Measurements from ENCODE around the gene IFITM1.
A peak's percentile ranks its signal among the peaks of the same experiment; 100 is the strongest.

Gene IFITM1

DNA sequence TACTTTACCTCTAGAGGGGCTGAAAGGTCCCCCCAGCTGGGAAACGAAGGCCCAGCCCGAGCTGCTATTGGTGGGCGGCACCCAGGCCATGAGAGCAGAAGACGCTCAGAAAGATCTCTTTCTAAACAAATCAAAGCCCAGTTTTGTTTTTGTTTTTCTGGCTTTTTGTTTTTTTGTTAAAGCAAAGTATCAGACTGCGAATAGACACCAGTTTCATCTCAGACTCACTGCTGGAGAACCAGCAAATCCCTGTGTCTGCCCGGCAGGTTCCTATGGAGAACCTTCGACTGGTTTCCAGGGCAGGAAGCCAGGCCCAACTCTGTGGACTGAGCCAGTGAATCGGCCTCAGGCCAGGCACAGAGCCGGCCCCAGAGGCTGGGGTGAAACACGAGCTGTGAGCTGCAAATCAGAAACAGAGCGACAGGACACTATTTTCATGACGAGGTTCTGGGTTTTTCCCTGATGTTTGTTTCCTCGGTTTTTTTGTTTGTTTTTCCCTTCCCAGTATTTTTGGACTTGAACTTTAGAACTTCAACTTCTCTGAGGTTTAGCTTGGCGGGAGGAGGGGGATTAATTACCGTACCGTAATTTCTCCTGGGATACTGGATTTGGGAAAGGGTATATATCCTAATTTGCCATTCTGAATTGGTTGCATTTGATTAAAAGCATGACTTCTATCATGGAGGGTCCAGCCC lies 39.5 kb downstream of the IFITM1 start:
- TF ChIP-seq FOXM1 (IDR thresholded peaks at IDR 0.05; ENCODE audit: borderline replicate concordance, low read depth) = no peak
- no peak for TF ChIP-seq CEBPB (IDR thresholded peaks at IDR 0.05)
- TF ChIP-seq REST (IDR thresholded peaks at IDR 0.05; ENCODE audit: low read depth) = no peak
- peak; percentile 66 for TF ChIP-seq NFIC (IDR thresholded peaks at IDR 0.05)
- TF ChIP-seq TAF1 (IDR thresholded peaks at IDR 0.05; ENCODE audit: low read depth) = no peak
- no peak for TF ChIP-seq CREB1 (IDR thresholded peaks at IDR 0.05; ENCODE audit: low read depth)
- TF ChIP-seq MAX (IDR thresholded peaks at IDR 0.05) = peak; percentile 77
- TF ChIP-seq EGR1 (IDR thresholded peaks at IDR 0.05) = no peak

DNA sequence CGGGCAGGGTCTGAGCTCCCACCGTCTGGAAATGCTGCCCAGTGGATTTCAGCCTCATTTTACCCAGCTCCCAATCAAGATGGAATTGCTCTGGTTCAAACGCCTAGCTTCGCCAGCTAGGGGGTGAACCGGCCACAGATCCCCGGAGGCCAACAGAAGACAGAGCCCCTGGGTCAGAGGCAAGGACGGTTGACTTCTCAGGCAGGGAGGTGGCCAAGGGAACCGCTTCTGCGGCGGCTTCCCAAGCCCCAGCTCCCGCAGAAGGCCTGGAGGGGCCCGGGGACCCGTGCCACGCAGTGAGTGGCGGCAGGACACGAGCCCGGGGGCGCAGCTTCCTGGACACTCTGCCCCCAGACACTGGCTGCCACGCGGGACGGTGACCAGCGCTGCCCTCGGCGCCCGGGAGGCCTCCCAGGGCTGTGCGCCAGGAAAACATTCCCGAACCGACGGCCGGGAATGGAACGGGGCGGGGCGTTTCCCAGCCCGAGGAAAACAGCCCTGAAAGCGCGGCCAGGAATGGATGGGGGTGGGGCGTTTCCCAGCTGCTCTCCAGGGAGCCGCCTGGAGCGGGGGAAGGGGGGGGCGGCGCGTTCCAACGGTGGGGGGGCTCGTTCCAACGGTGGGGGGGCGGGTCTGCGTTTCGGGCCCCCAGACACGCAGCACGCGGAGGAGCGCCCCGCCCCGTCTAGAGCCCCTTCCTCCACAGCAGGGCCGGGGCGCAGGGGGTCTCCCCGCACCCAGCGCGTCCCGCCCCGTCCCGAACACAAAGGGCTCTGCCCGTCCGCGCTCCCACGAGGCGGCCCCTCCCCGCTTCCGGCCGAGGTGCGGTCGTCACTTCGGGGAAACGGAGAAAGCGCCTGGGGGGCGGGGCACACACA lies 42.0 kb downstream of the IFITM1 start:
- TF ChIP-seq MAX (IDR thresholded peaks at IDR 0.05) (peak; percentile 68; the same call in 1 of the 2 replicates), TAF1 (IDR thresholded peaks at IDR 0.05; ENCODE audit: low read depth) (peak; percentile 45; the same call in 1 of the 2 replicates), NFIC (IDR thresholded peaks at IDR 0.05) (peak; percentile 83), CEBPB (IDR thresholded peaks at IDR 0.05) (no peak), TCF12 (IDR thresholded peaks at IDR 0.05; ENCODE audit: low read depth) (peak; percentile 67; the same call in 1 of the 2 replicates), EP300 (IDR thresholded peaks at IDR 0.05; ENCODE audit: borderline replicate concordance) (peak; percentile 55; the same call in 1 of the 2 replicates), RAD21 (IDR thresholded peaks at IDR 0.05; ENCODE audit: low read depth) (peak; percentile 12; the same call in 1 of the 2 replicates), EGR1 (IDR thresholded peaks at IDR 0.05) (no peak), ZBTB7A (IDR thresholded peaks at IDR 0.05; ENCODE audit: low read depth) (peak; percentile 98), YY1 (IDR thresholded peaks at IDR 0.05; ENCODE audit: low read depth) (no peak), TEAD4 (IDR thresholded peaks at IDR 0.05) (peak; percentile 72)

DNA sequence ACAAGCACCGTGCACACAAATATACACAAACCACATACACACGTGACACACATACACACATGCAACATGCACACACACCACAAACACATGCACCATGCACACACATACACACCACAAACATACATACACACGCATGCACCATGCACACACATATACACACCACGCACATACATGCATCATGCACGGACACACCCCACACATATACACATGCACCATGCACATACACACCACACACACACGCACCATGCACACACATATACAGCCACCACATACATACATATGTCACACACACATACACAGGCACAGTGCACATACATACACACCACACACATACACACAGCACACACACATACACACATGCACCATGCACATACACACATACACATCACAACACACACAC lies 42.8 kb downstream of the IFITM1 start:
- no peak for TF ChIP-seq CREB1 (IDR thresholded peaks at IDR 0.05; ENCODE audit: low read depth)
- TF ChIP-seq TEAD4 (IDR thresholded peaks at IDR 0.05) = no peak
- TF ChIP-seq RAD21 (IDR thresholded peaks at IDR 0.05; ENCODE audit: low read depth) = no peak
- TF ChIP-seq, protein P1, sequence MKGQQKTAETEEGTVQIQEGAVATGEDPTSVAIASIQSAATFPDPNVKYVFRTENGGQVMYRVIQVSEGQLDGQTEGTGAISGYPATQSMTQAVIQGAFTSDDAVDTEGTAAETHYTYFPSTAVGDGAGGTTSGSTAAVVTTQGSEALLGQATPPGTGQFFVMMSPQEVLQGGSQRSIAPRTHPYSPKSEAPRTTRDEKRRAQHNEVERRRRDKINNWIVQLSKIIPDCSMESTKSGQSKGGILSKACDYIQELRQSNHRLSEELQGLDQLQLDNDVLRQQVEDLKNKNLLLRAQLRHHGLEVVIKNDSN (IDR thresholded peaks at IDR 0.05) = no peak
- no peak for TF ChIP-seq MAX (IDR thresholded peaks at IDR 0.05)
- TF ChIP-seq EGR1 (IDR thresholded peaks at IDR 0.05) = no peak
- TF ChIP-seq FOXM1 (IDR thresholded peaks at IDR 0.05; ENCODE audit: borderline replicate concordance, low read depth) = no peak
- TF ChIP-seq TAF1 (IDR thresholded peaks at IDR 0.05; ENCODE audit: low read depth) = no peak
- no peak for TF ChIP-seq CEBPB (IDR thresholded peaks at IDR 0.05)

DNA sequence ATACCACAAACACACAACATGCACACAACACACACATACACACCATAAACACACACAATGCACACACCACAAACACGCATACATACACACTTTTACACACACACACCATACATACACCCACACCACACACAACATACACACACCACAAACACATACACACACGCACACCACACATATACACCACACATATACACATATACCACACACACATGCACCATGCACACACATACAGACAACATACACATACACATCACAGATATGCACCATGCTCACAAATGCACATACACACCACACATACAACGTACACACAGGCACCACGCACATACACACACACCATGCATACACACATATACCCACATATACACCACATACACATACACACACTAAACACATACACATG lies 43.7 kb downstream of the IFITM1 start:
- TF ChIP-seq CEBPB (IDR thresholded peaks at IDR 0.05) (no peak), RAD21 (IDR thresholded peaks at IDR 0.05; ENCODE audit: low read depth) (no peak)

DNA sequence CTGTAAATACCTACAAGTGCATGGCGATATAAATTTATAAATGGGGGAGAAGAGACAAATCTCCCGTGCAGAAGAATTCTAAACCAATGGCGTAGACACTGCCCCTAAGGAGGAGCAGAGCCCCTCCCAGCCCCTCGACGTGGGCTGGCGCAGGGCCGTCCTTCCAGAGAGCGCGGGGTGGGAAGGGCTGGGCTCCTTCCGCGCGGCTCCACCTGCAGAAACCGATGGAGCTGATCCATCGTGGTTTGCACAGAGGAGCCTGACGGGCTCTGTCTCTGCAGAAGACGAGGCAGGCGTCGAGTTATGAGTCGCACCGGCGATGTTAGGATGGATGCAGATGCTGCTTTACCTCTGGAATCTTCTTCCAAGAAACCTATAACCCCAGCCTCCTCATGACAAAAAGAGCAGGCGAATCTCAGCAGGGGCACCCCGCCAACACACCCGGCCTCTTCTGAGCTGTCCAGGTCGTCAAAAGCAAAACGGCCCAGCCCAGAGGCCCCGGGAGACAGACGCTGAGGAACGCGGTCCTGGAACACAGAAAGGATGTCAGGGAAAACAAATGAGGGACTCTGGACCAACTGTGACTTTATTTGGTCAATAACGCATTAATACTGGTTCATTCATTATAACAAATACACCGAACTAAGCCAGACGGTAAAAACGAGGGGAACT lies 44.4 kb downstream of the IFITM1 start:
- TF ChIP-seq REST (IDR thresholded peaks at IDR 0.05; ENCODE audit: low read depth) (no peak), EGR1 (IDR thresholded peaks at IDR 0.05) (no peak), CREB1 (IDR thresholded peaks at IDR 0.05; ENCODE audit: low read depth) (no peak), TCF12 (IDR thresholded peaks at IDR 0.05; ENCODE audit: low read depth) (no peak), CEBPB (IDR thresholded peaks at IDR 0.05) (no peak), TAF1 (IDR thresholded peaks at IDR 0.05; ENCODE audit: low read depth) (no peak), FOXM1 (IDR thresholded peaks at IDR 0.05; ENCODE audit: borderline replicate concordance, low read depth) (no peak)

Data from Ishikawa (cell line).